WTC11 (cell line): ENCODE data around the gene METTL24.

Experiments
- ATF2 ChIP-seq: sonication (generic); formaldehyde crosslinking; IDR thresholded peaks from 2 replicates; pipeline ENCODE4 v1.8.1; 2022; ENCODE audit warnings: low read depth, missing genetic modification reagents, borderline replicate concordance
- ATF3 ChIP-seq: sonication (generic); formaldehyde crosslinking; conservative IDR thresholded peaks from 2 replicates; pipeline ENCODE4 v1.8.1; 2022; ENCODE audit warnings: mild to moderate bottlenecking, missing genetic modification reagents
- CREM ChIP-seq: sonication (generic); formaldehyde crosslinking; IDR thresholded peaks from 2 replicates; pipeline ENCODE4 v1.8.1; 2022; ENCODE audit warnings: mild to moderate bottlenecking, missing genetic modification reagents, moderate library complexity
- CTCF ChIP-seq: fragments of 200-600 bp; IDR thresholded peaks from 2 replicates; pipeline ENCODE4 v1.8.0; 2022; ENCODE audit warnings: antibody characterized with exemption
- ETV6 ChIP-seq: sonication (generic); formaldehyde crosslinking; IDR thresholded peaks from 2 replicates; pipeline ENCODE4 v1.8.1; 2022; ENCODE audit warnings: mild to moderate bottlenecking, missing genetic modification reagents
- FOXJ3 ChIP-seq: sonication (generic); formaldehyde crosslinking; IDR thresholded peaks from 2 replicates; pipeline ENCODE4 v1.9.0; 2021; ENCODE audit warnings: missing genetic modification reagents, mild to moderate bottlenecking, borderline replicate concordance
- KAT7 ChIP-seq: sonication (generic); formaldehyde crosslinking; IDR thresholded peaks from 2 replicates; pipeline ENCODE4 v1.8.1; 2023; ENCODE audit warnings: missing genetic modification reagents, mild to moderate bottlenecking, borderline replicate concordance
- MAX ChIP-seq: sonication (generic); formaldehyde crosslinking; IDR thresholded peaks from 2 replicates; pipeline ENCODE4 v1.8.0; 2022; ENCODE audit warnings: mild to moderate bottlenecking, missing genetic modification reagents
- TEAD4 ChIP-seq: sonication (generic); formaldehyde crosslinking; IDR thresholded peaks from 2 replicates; pipeline ENCODE4 v1.8.0; 2022; ENCODE audit warnings: mild to moderate bottlenecking, missing genetic modification reagents
- USF2 ChIP-seq: sonication (generic); formaldehyde crosslinking; IDR thresholded peaks from 2 replicates; pipeline ENCODE4 v1.8.1; 2023; ENCODE audit warnings: mild to moderate bottlenecking, missing genetic modification reagents, moderate library complexity
- ZNF425 ChIP-seq: fragments of 250-450 bp; sonication (Bioruptor Pico); conservative IDR thresholded peaks from 2 replicates; pipeline ENCODE4 v1.9.0; 2021; ENCODE audit warnings: mild to moderate bottlenecking

GRCh38 chr6:110341067-110341466, 17.1 kb downstream of the METTL24 start:
- TF ChIP-seq ETV6 (no peak), ZNF425 (CRISPR knock-in tag) (no peak), CTCF (no peak), ATF2 (no peak), FOXJ3 (CRISPR knock-in tag) (no peak), CREM (no peak), KAT7 (CRISPR knock-in tag) (no peak), MAX (CRISPR knock-in tag) (no peak), ATF3 (CRISPR knock-in tag) (no peak), TEAD4 (no peak), USF2 (CRISPR knock-in tag) (no peak)
